GM23338 (cell line): Measurements from ENCODE around the gene LRIG1. TPM values are rescaled to one million over a fixed set of nuclear protein-coding genes. Genes with fewer than 3 reads are reported as not detected.

Experiments
- ATAC-seq: fragments of 200-7000 bp; cut with Tn5 transposase; 3 replicates; pipeline ENCODE4 v1.9.1; 2020
- DNase-seq: peaks from one replicate; pipeline ENCODE4 v3.0.0-alpha.2; 2015; ENCODE audit warnings: low spot score
- H2AFZ ChIP-seq: fragments of 200-600 bp; sonication (generic); 2 replicates; pipeline ENCODE4 v1.8.0; 2016; ENCODE audit warnings: antibody characterized with exemption, mild to moderate bottlenecking, moderate library complexity
- H3F3A ChIP-seq: fragments of 200-600 bp; sonication (generic); replicated peaks from 2 replicates; pipeline ENCODE4 v1.8.0; 2017; ENCODE audit warnings: antibody characterized with exemption, mixed run types, low read depth
- H3K27ac ChIP-seq: fragments of 200-600 bp; sonication (generic); 2 replicates; pipeline ENCODE4 v1.6.1; 2016; ENCODE audit warnings: low read depth
- H3K27me3 ChIP-seq: fragments of 200-600 bp; sonication (generic); 2 replicates; pipeline ENCODE4 v1.8.0; 2016; ENCODE audit warnings: mild to moderate bottlenecking, mixed run types, moderate library complexity; ENCODE audit not compliant: insufficient read depth
- H3K36me3 ChIP-seq: fragments of 200-600 bp; sonication (generic); 2 replicates; pipeline ENCODE4 v1.8.0; 2016; ENCODE audit warnings: mild to moderate bottlenecking; ENCODE audit not compliant: insufficient read depth
- H3K4me1 ChIP-seq: fragments of 200-600 bp; sonication (generic); 2 replicates; pipeline ENCODE4 v1.8.0; 2016; ENCODE audit warnings: mild to moderate bottlenecking, moderate library complexity; ENCODE audit not compliant: insufficient read depth
- H3K4me2 ChIP-seq: fragments of 200-600 bp; sonication (generic); 2 replicates; pipeline ENCODE4 v1.7.1; 2017; ENCODE audit warnings: mixed run types
- H3K4me3 ChIP-seq: fragments of 200-600 bp; sonication (generic); 2 replicates; pipeline ENCODE4 v1.6.1; 2016; ENCODE audit warnings: mixed run types
- H3K79me2 ChIP-seq: fragments of 200-600 bp; sonication (generic); replicated peaks from 2 replicates; pipeline ENCODE4 v1.8.0; 2017; ENCODE audit warnings: mild to moderate bottlenecking; ENCODE audit not compliant: insufficient read depth
- H3K9me2 ChIP-seq: fragments of 200-600 bp; sonication (generic); 2 replicates; pipeline ENCODE4 v1.8.0; 2017; ENCODE audit not compliant: insufficient read depth
- H4K20me1 ChIP-seq: fragments of 200-600 bp; sonication (generic); replicated peaks from 2 replicates; pipeline ENCODE4 v1.8.0; 2017; ENCODE audit warnings: mild to moderate bottlenecking; ENCODE audit not compliant: insufficient read depth
- H3K27ac Mint-ChIP-seq: 2 replicates; pipeline ENCODE4 v1.8.0; 2020; ENCODE audit warnings: inconsistent platforms, mild to moderate bottlenecking, moderate library complexity, mixed read lengths
- H3K27me3 Mint-ChIP-seq: 3 replicates; pipeline ENCODE4 v1.8.0; 2022; ENCODE audit warnings: low read depth, mild to moderate bottlenecking, moderate library complexity, mixed read lengths, inconsistent platforms; ENCODE audit not compliant: insufficient read depth, poor library complexity
- H3K36me3 Mint-ChIP-seq: 3 replicates; pipeline ENCODE4 v1.8.0; 2021; ENCODE audit warnings: low read depth, mild to moderate bottlenecking, inconsistent platforms, moderate library complexity, mixed read lengths
- H3K4me1 Mint-ChIP-seq: 3 replicates; pipeline ENCODE4 v1.8.0; 2020; ENCODE audit warnings: mild to moderate bottlenecking, inconsistent platforms, mixed read lengths
- H3K4me3 Mint-ChIP-seq: 3 replicates; pipeline ENCODE4 v1.8.0; 2021; ENCODE audit warnings: moderate library complexity, mild to moderate bottlenecking, inconsistent platforms, mixed read lengths
- H3K9me3 Mint-ChIP-seq: 3 replicates; pipeline ENCODE4 v1.8.0; 2020; ENCODE audit warnings: moderate library complexity, mild to moderate bottlenecking, inconsistent platforms, mixed read lengths
- CREB1 ChIP-seq: fragments of 250-450 bp; sonication (Bioruptor Pico); IDR thresholded peaks from 2 replicates; pipeline ENCODE4 v1.5.0; 2020; ENCODE audit warnings: low read depth, mild to moderate bottlenecking, moderate library complexity
- EZH2 ChIP-seq: fragments of 200-600 bp; sonication (generic); IDR thresholded peaks from one replicate; pipeline ENCODE4 v1.8.0; 2017; ENCODE audit warnings: antibody characterized with exemption, mild to moderate bottlenecking, low read depth; ENCODE audit not compliant: unreplicated experiment
- EZH2phosphoT487 ChIP-seq: fragments of 200-600 bp; sonication (generic); IDR thresholded peaks from one replicate; pipeline ENCODE4 v1.8.1; 2018; ENCODE audit warnings: antibody characterized with exemption; ENCODE audit not compliant: unreplicated experiment
- JUNB ChIP-seq: IDR thresholded peaks from one replicate; pipeline ENCODE4 v1.6.1; 2016; ENCODE audit warnings: antibody characterized with exemption; ENCODE audit not compliant: unreplicated experiment
- NANOG ChIP-seq: IDR thresholded peaks from 2 replicates; pipeline ENCODE4 v1.6.1; 2016; ENCODE audit warnings: antibody characterized with exemption, borderline replicate concordance
- POLR2AphosphoS5 ChIP-seq: IDR thresholded peaks from 2 replicates; pipeline ENCODE4 v1.6.1; 2016; ENCODE audit warnings: antibody characterized with exemption, low read depth
- STAT1 ChIP-seq: IDR thresholded peaks from one replicate; pipeline ENCODE4 v1.6.1; 2016; ENCODE audit warnings: antibody characterized with exemption; ENCODE audit not compliant: unreplicated experiment
- ZNF114 ChIP-seq: fragments of 250-450 bp; sonication (Bioruptor Pico); IDR thresholded peaks from 2 replicates; pipeline ENCODE4 v1.5.0; 2020; ENCODE audit warnings: mild to moderate bottlenecking, moderate library complexity
- ZNF331 ChIP-seq: fragments of 250-450 bp; sonication (Bioruptor Pico); IDR thresholded peaks from 2 replicates; pipeline ENCODE4 v1.5.0; 2020; ENCODE audit warnings: low read depth, mild to moderate bottlenecking, moderate library complexity
- polyA plus RNA-seq: library from polyadenylated mRNA; unstranded; fragments of >200 nt; fragmentation: Nextera tagmentation; extraction: Ambion mirVana; gene quantifications from 2 replicates; pipeline ENCODE4 v1.2.1, GENCODE V29; 2016
- total RNA-seq: library from RNA; depleted of rRNA; stranded (reverse); fragments of >200 nt; shearing (Covaris generic); gene quantifications from 2 replicates; pipeline ENCODE4 v1.2.3, GENCODE V29; 2014
- TF ChIP-seq, protein P1 (sequence below), 2 experiments: fragments of 200-600 bp in 1 of 2; sonication (generic) in 1 of 2; conservative IDR thresholded peaks; 2 replicates each; pipeline versions ENCODE4 v1.5.1 to v1.6.1; 2016 to 2017; ENCODE audit warnings: antibody characterized with exemption in 2 of 2, low read depth in 2 of 2, mild to moderate bottlenecking in 2 of 2, moderate library complexity in 1 of 2
- TF ChIP-seq, protein P2 (sequence below): fragments of 250-450 bp; sonication (Bioruptor Pico); IDR thresholded peaks from 2 replicates; pipeline ENCODE4 v1.5.0; 2020; ENCODE audit warnings: mild to moderate bottlenecking, moderate library complexity
- TF ChIP-seq, protein P3 (sequence below): IDR thresholded peaks from one replicate; pipeline ENCODE4 v1.6.1; 2018; ENCODE audit warnings: antibody characterized with exemption; ENCODE audit not compliant: unreplicated experiment
- TF ChIP-seq, protein P4 (sequence below): IDR thresholded peaks from 2 replicates; pipeline ENCODE4 v1.6.1; 2016; ENCODE audit warnings: antibody characterized with exemption

The LRIG1 gene
- total and polyA plus RNA-seq, 2 experiments from 2014 or later: 40.0 to 134 TPM

DNA sequence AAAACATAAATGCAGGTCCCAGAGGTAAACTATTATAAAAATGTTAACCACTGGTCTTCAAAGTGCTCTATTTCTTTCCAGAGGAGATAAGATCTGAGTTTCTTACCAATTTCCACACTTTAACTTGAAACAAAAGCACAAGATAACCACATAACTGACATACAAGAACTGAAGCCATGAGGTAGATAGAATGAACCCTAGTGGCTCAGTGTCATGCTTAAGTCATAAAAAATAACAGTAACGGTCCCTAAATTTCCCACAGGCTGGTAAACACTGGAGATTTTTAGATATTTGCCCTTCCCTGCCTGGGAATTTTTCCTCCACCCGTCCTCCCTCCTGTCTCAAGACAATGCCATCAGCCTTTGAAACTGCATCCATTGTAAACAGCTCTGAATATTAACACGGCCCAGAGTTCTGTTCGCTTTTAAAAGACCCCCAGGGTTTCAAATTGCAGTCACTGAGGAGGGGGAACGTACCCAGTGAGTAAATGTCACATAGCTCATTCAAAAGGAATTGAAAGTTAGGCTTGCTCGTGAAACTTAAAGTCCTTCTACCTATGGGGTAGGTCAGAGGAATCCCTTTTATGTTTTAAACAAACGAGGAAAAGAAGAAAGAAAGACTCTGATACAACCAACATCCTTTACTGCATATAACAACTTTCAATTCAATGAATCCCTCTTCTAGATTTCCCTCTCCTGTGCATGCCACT lies 5.7 kb downstream of the LRIG1 start:
- H3K36me3 Mint-ChIP-seq: peaks cover 9% of the 10 kb centered on the region; the same call in 2 of the 3 replicates
- H3K27ac ChIP-seq: peak overlapping the region; percentile 39
- H3K4me1 Mint-ChIP-seq: peaks cover 80% of the 10 kb centered on the region
- peak overlapping the region; percentile 89 for H3K4me2 ChIP-seq
- H3K27ac Mint-ChIP-seq: peak overlapping the region; percentile 90
- no peaks in the 10 kb centered on the region for H3K36me3 ChIP-seq
- DNase-seq (no peak), ATAC-seq (peak; percentile 5; the same call in 2 of the 3 replicates)
- peaks cover 3% of the 10 kb centered on the region for H3K27me3 Mint-ChIP-seq
- H2AFZ ChIP-seq: no peak overlapping the region
- peaks cover 74% of the 10 kb centered on the region for H3K4me1 ChIP-seq
- peak overlapping the region; percentile 95 for H3K4me3 Mint-ChIP-seq
- peaks cover 6% of the 10 kb centered on the region; the same call in 1 of the 2 replicates for H4K20me1 ChIP-seq
- no peaks in the 10 kb centered on the region for H3K27me3 ChIP-seq
- H3K4me3 ChIP-seq: peak overlapping the region; percentile 40
- no peaks in the 10 kb centered on the region for H3K9me2 ChIP-seq
- TF ChIP-seq, protein P1, sequence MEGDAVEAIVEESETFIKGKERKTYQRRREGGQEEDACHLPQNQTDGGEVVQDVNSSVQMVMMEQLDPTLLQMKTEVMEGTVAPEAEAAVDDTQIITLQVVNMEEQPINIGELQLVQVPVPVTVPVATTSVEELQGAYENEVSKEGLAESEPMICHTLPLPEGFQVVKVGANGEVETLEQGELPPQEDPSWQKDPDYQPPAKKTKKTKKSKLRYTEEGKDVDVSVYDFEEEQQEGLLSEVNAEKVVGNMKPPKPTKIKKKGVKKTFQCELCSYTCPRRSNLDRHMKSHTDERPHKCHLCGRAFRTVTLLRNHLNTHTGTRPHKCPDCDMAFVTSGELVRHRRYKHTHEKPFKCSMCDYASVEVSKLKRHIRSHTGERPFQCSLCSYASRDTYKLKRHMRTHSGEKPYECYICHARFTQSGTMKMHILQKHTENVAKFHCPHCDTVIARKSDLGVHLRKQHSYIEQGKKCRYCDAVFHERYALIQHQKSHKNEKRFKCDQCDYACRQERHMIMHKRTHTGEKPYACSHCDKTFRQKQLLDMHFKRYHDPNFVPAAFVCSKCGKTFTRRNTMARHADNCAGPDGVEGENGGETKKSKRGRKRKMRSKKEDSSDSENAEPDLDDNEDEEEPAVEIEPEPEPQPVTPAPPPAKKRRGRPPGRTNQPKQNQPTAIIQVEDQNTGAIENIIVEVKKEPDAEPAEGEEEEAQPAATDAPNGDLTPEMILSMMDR (conservative IDR thresholded peaks at IDR 0.05; ENCODE audit: low read depth in 2 of 2): no peak
- TF ChIP-seq EZH2 (no peak), ZNF114 (CRISPR knock-in tag) (no peak), ZNF331 (CRISPR knock-in tag) (no peak), EZH2phosphoT487 (no peak), JUNB (no peak), STAT1 (no peak), POLR2AphosphoS5 (no peak), NANOG (no peak; the same call in 1 of the 2 replicates), CREB1 (CRISPR knock-in tag) (no peak)
- TF ChIP-seq, protein P2, sequence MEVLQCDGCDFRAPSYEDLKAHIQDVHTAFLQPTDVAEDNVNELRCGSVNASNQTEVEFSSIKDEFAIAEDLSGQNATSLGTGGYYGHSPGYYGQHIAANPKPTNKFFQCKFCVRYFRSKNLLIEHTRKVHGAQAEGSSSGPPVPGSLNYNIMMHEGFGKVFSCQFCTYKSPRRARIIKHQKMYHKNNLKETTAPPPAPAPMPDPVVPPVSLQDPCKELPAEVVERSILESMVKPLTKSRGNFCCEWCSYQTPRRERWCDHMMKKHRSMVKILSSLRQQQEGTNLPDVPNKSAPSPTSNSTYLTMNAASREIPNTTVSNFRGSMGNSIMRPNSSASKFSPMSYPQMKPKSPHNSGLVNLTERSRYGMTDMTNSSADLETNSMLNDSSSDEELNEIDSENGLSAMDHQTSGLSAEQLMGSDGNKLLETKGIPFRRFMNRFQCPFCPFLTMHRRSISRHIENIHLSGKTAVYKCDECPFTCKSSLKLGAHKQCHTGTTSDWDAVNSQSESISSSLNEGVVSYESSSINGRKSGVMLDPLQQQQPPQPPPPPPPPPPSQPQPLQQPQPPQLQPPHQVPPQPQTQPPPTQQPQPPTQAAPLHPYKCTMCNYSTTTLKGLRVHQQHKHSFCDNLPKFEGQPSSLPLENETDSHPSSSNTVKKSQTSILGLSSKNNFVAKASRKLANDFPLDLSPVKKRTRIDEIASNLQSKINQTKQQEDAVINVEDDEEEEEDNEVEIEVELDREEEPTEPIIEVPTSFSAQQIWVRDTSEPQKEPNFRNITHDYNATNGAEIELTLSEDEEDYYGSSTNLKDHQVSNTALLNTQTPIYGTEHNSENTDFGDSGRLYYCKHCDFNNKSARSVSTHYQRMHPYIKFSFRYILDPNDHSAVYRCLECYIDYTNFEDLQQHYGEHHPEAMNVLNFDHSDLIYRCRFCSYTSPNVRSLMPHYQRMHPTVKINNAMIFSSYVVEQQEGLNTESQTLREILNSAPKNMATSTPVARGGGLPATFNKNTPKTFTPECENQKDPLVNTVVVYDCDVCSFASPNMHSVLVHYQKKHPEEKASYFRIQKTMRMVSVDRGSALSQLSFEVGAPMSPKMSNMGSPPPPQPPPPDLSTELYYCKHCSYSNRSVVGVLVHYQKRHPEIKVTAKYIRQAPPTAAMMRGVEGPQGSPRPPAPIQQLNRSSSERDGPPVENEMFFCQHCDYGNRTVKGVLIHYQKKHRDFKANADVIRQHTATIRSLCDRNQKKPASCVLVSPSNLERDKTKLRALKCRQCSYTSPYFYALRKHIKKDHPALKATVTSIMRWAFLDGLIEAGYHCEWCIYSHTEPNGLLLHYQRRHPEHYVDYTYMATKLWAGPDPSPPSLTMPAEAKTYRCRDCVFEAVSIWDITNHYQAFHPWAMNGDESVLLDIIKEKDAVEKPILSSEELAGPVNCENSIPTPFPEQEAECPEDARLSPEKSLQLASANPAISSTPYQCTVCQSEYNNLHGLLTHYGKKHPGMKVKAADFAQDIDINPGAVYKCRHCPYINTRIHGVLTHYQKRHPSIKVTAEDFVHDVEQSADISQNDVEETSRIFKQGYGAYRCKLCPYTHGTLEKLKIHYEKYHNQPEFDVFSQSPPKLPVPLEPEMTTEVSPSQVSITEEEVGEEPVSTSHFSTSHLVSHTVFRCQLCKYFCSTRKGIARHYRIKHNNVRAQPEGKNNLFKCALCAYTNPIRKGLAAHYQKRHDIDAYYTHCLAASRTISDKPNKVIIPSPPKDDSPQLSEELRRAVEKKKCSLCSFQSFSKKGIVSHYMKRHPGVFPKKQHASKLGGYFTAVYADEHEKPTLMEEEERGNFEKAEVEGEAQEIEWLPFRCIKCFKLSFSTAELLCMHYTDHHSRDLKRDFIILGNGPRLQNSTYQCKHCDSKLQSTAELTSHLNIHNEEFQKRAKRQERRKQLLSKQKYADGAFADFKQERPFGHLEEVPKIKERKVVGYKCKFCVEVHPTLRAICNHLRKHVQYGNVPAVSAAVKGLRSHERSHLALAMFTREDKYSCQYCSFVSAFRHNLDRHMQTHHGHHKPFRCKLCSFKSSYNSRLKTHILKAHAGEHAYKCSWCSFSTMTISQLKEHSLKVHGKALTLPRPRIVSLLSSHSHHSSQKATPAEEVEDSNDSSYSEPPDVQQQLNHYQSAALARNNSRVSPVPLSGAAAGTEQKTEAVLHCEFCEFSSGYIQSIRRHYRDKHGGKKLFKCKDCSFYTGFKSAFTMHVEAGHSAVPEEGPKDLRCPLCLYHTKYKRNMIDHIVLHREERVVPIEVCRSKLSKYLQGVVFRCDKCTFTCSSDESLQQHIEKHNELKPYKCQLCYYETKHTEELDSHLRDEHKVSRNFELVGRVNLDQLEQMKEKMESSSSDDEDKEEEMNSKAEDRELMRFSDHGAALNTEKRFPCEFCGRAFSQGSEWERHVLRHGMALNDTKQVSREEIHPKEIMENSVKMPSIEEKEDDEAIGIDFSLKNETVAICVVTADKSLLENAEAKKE (CRISPR knock-in tag): no peak
- TF ChIP-seq, protein P3, sequence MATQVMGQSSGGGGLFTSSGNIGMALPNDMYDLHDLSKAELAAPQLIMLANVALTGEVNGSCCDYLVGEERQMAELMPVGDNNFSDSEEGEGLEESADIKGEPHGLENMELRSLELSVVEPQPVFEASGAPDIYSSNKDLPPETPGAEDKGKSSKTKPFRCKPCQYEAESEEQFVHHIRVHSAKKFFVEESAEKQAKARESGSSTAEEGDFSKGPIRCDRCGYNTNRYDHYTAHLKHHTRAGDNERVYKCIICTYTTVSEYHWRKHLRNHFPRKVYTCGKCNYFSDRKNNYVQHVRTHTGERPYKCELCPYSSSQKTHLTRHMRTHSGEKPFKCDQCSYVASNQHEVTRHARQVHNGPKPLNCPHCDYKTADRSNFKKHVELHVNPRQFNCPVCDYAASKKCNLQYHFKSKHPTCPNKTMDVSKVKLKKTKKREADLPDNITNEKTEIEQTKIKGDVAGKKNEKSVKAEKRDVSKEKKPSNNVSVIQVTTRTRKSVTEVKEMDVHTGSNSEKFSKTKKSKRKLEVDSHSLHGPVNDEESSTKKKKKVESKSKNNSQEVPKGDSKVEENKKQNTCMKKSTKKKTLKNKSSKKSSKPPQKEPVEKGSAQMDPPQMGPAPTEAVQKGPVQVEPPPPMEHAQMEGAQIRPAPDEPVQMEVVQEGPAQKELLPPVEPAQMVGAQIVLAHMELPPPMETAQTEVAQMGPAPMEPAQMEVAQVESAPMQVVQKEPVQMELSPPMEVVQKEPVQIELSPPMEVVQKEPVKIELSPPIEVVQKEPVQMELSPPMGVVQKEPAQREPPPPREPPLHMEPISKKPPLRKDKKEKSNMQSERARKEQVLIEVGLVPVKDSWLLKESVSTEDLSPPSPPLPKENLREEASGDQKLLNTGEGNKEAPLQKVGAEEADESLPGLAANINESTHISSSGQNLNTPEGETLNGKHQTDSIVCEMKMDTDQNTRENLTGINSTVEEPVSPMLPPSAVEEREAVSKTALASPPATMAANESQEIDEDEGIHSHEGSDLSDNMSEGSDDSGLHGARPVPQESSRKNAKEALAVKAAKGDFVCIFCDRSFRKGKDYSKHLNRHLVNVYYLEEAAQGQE: no peak
- TF ChIP-seq, protein P4, sequence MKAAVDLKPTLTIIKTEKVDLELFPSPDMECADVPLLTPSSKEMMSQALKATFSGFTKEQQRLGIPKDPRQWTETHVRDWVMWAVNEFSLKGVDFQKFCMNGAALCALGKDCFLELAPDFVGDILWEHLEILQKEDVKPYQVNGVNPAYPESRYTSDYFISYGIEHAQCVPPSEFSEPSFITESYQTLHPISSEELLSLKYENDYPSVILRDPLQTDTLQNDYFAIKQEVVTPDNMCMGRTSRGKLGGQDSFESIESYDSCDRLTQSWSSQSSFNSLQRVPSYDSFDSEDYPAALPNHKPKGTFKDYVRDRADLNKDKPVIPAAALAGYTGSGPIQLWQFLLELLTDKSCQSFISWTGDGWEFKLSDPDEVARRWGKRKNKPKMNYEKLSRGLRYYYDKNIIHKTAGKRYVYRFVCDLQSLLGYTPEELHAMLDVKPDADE: no peak
- 0 out of 2 replicates have a peak, but pooled peaks cover 6% of the 10 kb centered on the region for H3F3A ChIP-seq
- H3K9me3 Mint-ChIP-seq: 0 out of 3 replicates have a peak, but pooled peaks cover 2% of the 10 kb centered on the region
- H3K79me2 ChIP-seq: peaks cover 82% of the 10 kb centered on the region
